SK-N-SH (cell line): Measurements from ENCODE around the gene PGA5. TPM values are rescaled to one million over a fixed set of nuclear protein-coding genes. Genes with fewer than 3 reads are reported as not detected.

Experiments
- CTCF ChIA-PET: fragments of 300-600, 350-600 bp; formaldehyde crosslinking; extraction: SDS; loops from one replicate; lab custom pipeline; 2021; lab: Yijun Ruan, JAX
- POLR2A ChIA-PET: fragments of 350-600 bp; sonication (Branson Sonifier 250); formaldehyde crosslinking; extraction: SDS; loops from one replicate; lab custom pipeline; 2020; ENCODE audit warnings: antibody characterized with exemption, inconsistent platforms; lab: Yijun Ruan, JAX
- DNase-seq: peaks from one replicate; pipeline ENCODE4 v3.0.0; 2012
- H2AFZ ChIP-seq: fragments of 200-600 bp; sonication (generic); 2 replicates; pipeline ENCODE4 v1.8.1; 2016; ENCODE audit warnings: antibody characterized with exemption, mild to moderate bottlenecking, low read depth
- H3F3A ChIP-seq: fragments of 200-600 bp; sonication (generic); replicated peaks from 2 replicates; pipeline ENCODE3; 2016; ENCODE audit warnings: antibody characterized with exemption, mild to moderate bottlenecking; ENCODE audit not compliant: insufficient read depth
- H3K27ac ChIP-seq, 2 experiments: fragments of 200-500 bp in 1 of 2; fragments of 200-600 bp in 1 of 2; sonication (Bioruptor generic) in 1 of 2; sonication (generic), shearing (Covaris generic) in 1 of 2; 2 replicates each; pipeline versions ENCODE4 v1.5.1 to v1.6.1; 2014 to 2016; ENCODE audit warnings: low read depth in 2 of 2, inconsistent platforms in 1 of 2, low read length in 1 of 2, mild to moderate bottlenecking in 1 of 2, mixed read lengths in 1 of 2
- H3K27me3 ChIP-seq: fragments of 200-600 bp; sonication (generic), shearing (Covaris generic); 2 replicates; pipeline ENCODE4 v1.6.1; 2016; ENCODE audit warnings: mixed run types; ENCODE audit not compliant: insufficient read depth
- H3K36me3 ChIP-seq, 2 experiments: fragments of 200-500 bp in 1 of 2; fragments of 200-600 bp in 1 of 2; sonication (Bioruptor generic) in 1 of 2; sonication (generic) in 1 of 2; replicated peaks in 1 of 2; 2 replicates each; pipeline versions ENCODE3 to v1.5.1; 2014 to 2016; ENCODE audit warnings: low read length in 1 of 2, mild to moderate bottlenecking in 1 of 2; ENCODE audit not compliant: insufficient read depth in 2 of 2, control insufficient read depth in 1 of 2
- H3K4me1 ChIP-seq, 2 experiments: fragments of 200-500 bp in 1 of 2; fragments of 200-600 bp in 1 of 2; sonication (Bioruptor generic) in 1 of 2; sonication (generic), shearing (Covaris generic) in 1 of 2; 2 replicates each; pipeline versions ENCODE4 v1.5.1 to v1.6.1; 2014 to 2016; ENCODE audit warnings: low read depth in 1 of 2, low read length in 1 of 2, mixed run types in 1 of 2; ENCODE audit not compliant: insufficient read depth in 2 of 2, control insufficient read depth in 1 of 2
- H3K4me2 ChIP-seq: fragments of 200-600 bp; sonication (generic), shearing (Covaris generic); 2 replicates; pipeline ENCODE4 v1.6.1; 2017; ENCODE audit warnings: mixed run types
- H3K4me3 ChIP-seq, 2 experiments: fragments of 200-500 bp in 1 of 2; fragments of 200-600 bp in 1 of 2; sonication (Bioruptor generic) in 1 of 2; sonication (generic), shearing (Covaris generic) in 1 of 2; 2 replicates each; pipeline versions ENCODE4 v1.5.1 to v1.8.1; 2014 to 2016; ENCODE audit warnings: low read depth in 2 of 2, inconsistent platforms in 1 of 2, low read length in 1 of 2, mild to moderate bottlenecking in 1 of 2, mixed read lengths in 1 of 2, moderate library complexity in 1 of 2
- H3K79me2 ChIP-seq: fragments of 200-600 bp; sonication (generic); 2 replicates; pipeline ENCODE4 v1.8.1; 2017; ENCODE audit warnings: mild to moderate bottlenecking; ENCODE audit not compliant: insufficient read depth
- H3K9ac ChIP-seq: fragments of 200-600 bp; sonication (generic); 2 replicates; pipeline ENCODE4 v1.6.1; 2017; ENCODE audit warnings: mixed run types
- H3K9me2 ChIP-seq: fragments of 200-600 bp; sonication (generic); 2 replicates; pipeline ENCODE4 v1.6.1; 2017; ENCODE audit warnings: mixed run types
- H3K9me3 ChIP-seq: fragments of 200-600 bp; sonication (generic); 2 replicates; pipeline ENCODE4 v1.6.1; 2017; ENCODE audit warnings: mixed run types, mild to moderate bottlenecking, moderate library complexity
- H4K20me1 ChIP-seq: fragments of 200-600 bp; sonication (generic); 2 replicates; pipeline ENCODE4 v1.6.1; 2017; ENCODE audit warnings: mild to moderate bottlenecking, mixed run types; ENCODE audit not compliant: insufficient read depth
- CHD2 ChIP-seq: fragments of 150-350 bp; IDR thresholded peaks from 2 replicates; pipeline ENCODE4 v1.6.1; 2018; ENCODE audit warnings: low read length; ENCODE audit not compliant: partially characterized antibody
- CTCF ChIP-seq: fragments of 200-600 bp; sonication (generic); IDR thresholded peaks from 2 replicates; pipeline ENCODE4 v1.6.1; 2017; ENCODE audit warnings: antibody characterized with exemption, mild to moderate bottlenecking, moderate library complexity
- ELF1 ChIP-seq: IDR thresholded peaks from 2 replicates; pipeline ENCODE4 v1.4.0; 2012
- EZH2phosphoT487 ChIP-seq: fragments of 200-600 bp; sonication (generic); IDR thresholded peaks from 2 replicates; pipeline ENCODE4 v1.6.1; 2017; ENCODE audit warnings: low read depth, mixed run types, mild to moderate bottlenecking, antibody characterized with exemption, moderate library complexity, borderline replicate concordance
- FOSL2 ChIP-seq: IDR thresholded peaks from 2 replicates; pipeline ENCODE4 v1.4.0; 2012; ENCODE audit warnings: low read depth, mild to moderate bottlenecking, moderate library complexity, borderline replicate concordance
- FOXJ3 ChIP-seq: sonication (generic); formaldehyde crosslinking; IDR thresholded peaks from 2 replicates; pipeline ENCODE4 v1.5.1; 2020; ENCODE audit warnings: mild to moderate bottlenecking, missing genetic modification reagents
- IRF3 ChIP-seq: fragments of 150-350 bp; IDR thresholded peaks from 2 replicates; pipeline ENCODE4 v1.6.1; 2016; ENCODE audit warnings: mild to moderate bottlenecking, low read depth, low read length
- JUND ChIP-seq: IDR thresholded peaks from 2 replicates; pipeline ENCODE4 v1.4.0; 2012
- PBX3 ChIP-seq: IDR thresholded peaks from 2 replicates; pipeline ENCODE4; 2012
- RAD21 ChIP-seq: IDR thresholded peaks from 2 replicates; pipeline ENCODE4 v1.6.1; 2012; ENCODE audit warnings: mild to moderate bottlenecking, low read length
- SIN3A ChIP-seq: IDR thresholded peaks from 2 replicates; pipeline ENCODE4 v1.6.1; 2012; ENCODE audit warnings: low read depth, mild to moderate bottlenecking, low read length, moderate library complexity, borderline replicate concordance
- TEAD4 ChIP-seq: IDR thresholded peaks from 2 replicates; pipeline ENCODE4 v1.4.0; 2012; ENCODE audit warnings: mild to moderate bottlenecking, borderline replicate concordance; ENCODE audit not compliant: insufficient read depth
- USF2 ChIP-seq: fragments of 150-350 bp; IDR thresholded peaks from 2 replicates; pipeline ENCODE4 v1.6.1; 2017; ENCODE audit warnings: antibody characterized with exemption, low read length, low read depth, borderline replicate concordance
- YY1 ChIP-seq: IDR thresholded peaks from 2 replicates; pipeline ENCODE4 v1.4.0; 2012; ENCODE audit warnings: low read depth, mild to moderate bottlenecking
- WGBS: methylation state at CpG from one replicate; pipeline ENCODE4 v1.1.6; 2017; ENCODE audit warnings: low lambda C conversion rate; 5-methylcytosine and 5-hydroxymethylcytosine counted together
- polyA plus RNA-seq, 3 experiments: library from polyadenylated mRNA; depleted of rRNA; stranded (reverse); fragments of >200 nt; gene quantifications; 2 replicates each; pipeline ENCODE4 v1.2.3, GENCODE V29; 2012
- TF ChIP-seq, protein P1 (sequence below): IDR thresholded peaks from 2 replicates; pipeline ENCODE4 v1.4.0; 2012; ENCODE audit warnings: low read depth, borderline replicate concordance

PGA5 gene
- polyA plus RNA-seq, 1 of the 3 experiments (the other 2 are of a cell fraction), result not detected

DNA sequence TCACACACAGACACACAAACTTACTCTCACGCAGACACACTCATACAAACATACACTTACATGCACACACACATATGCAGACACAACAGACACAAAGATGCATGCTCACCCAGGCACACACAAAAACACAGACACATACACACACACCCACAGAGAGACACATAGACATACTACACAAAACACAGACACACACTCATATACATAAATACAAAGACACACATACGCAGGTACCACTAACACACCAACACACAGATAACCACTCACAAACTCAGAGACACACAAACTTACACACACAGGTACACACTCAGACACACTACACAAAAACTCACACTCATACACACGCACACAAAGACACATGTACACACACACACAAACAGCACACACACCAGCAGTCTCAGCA, 31.8 kb downstream of the PGA5 start (continued):
- TF ChIP-seq IRF3, result no peak
- TF ChIP-seq, protein P1, sequence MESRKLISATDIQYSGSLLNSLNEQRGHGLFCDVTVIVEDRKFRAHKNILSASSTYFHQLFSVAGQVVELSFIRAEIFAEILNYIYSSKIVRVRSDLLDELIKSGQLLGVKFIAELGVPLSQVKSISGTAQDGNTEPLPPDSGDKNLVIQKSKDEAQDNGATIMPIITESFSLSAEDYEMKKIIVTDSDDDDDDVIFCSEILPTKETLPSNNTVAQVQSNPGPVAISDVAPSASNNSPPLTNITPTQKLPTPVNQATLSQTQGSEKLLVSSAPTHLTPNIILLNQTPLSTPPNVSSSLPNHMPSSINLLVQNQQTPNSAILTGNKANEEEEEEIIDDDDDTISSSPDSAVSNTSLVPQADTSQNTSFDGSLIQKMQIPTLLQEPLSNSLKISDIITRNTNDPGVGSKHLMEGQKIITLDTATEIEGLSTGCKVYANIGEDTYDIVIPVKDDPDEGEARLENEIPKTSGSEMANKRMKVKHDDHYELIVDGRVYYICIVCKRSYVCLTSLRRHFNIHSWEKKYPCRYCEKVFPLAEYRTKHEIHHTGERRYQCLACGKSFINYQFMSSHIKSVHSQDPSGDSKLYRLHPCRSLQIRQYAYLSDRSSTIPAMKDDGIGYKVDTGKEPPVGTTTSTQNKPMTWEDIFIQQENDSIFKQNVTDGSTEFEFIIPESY, result no peak
- no peak for TF ChIP-seq CHD2
- TF ChIP-seq, all 33 proteins: peak for 0

GRCh38 chr11:61273178-61274078, 32.5 kb downstream of the PGA5 start:
- Histone ChIP-seq H3K4me2 (no peak overlapping the region), H3K36me3 (no peaks in the 10 kb centered on the region), H2AFZ (no peak overlapping the region), H3K4me3 (no peak overlapping the region), H3K27ac (no peak overlapping the region), H3K4me1 (no peaks in the 10 kb centered on the region), H3K9ac (no peak overlapping the region), H3K9me2 (no peaks in the 10 kb centered on the region), H4K20me1 (no peaks in the 10 kb centered on the region), H3K9me3 (no peaks in the 10 kb centered on the region), H3K27me3 (no peaks in the 10 kb centered on the region), H3K79me2 (no peaks in the 10 kb centered on the region), H3F3A (no peaks in the 10 kb centered on the region)
- no peak for DNase-seq
- 76% methylated on average over 12 of the region's 16 CpGs for WGBS
- TF ChIP-seq TEAD4 (no peak), RAD21 (no peak), SIN3A (no peak), FOXJ3 (CRISPR knock-in tag) (no peak), YY1 (no peak)
- ChIA-PET POLR2A (no interaction called here), CTCF (interaction anchor here (1.3 kb wide), 1 partner anchor 15 kb away, joined by 3 read pairs; no protein-coding TSS in a partner anchor)

- H3K36me3 ChIP-seq, result no peaks in the 10 kb centered on the region
- WGBS, result 100% methylated on average over 1 of the region's 4 CpGs
- H2AFZ ChIP-seq, result no peak overlapping the region
- no peak overlapping the region for H3K27ac ChIP-seq
- POLR2A ChIA-PET, result no interaction called here
- H4K20me1 ChIP-seq, result no peaks in the 10 kb centered on the region
- H3K79me2 ChIP-seq, result no peaks in the 10 kb centered on the region
- no peaks in the 10 kb centered on the region for H3K27me3 ChIP-seq
- H3K4me2 ChIP-seq, result no peak overlapping the region
- no peaks in the 10 kb centered on the region for H3K9me2 ChIP-seq
- H3F3A ChIP-seq, result no peaks in the 10 kb centered on the region
- no peak overlapping the region for H3K9ac ChIP-seq
- no peak for DNase-seq
- CTCF ChIA-PET, result interaction anchor here (1.3 kb wide), 1 partner anchor 16 kb away, joined by 3 read pairs; no protein-coding TSS in a partner anchor
- H3K4me1 ChIP-seq, result no peaks in the 10 kb centered on the region
- H3K4me3 ChIP-seq, result no peak overlapping the region
- no peaks in the 10 kb centered on the region for H3K9me3 ChIP-seq
- TF ChIP-seq ELF1 (no peak), FOSL2 (no peak), SIN3A (no peak), CTCF (no peak), JUND (no peak), PBX3 (no peak), EZH2phosphoT487 (no peak), USF2 (no peak)
These were observed 33.1 kb downstream of the PGA5 start for GRCh38 chr11:61274084-61274483.
